ENCODE data around the gene IRF3. TPM values are rescaled to one million over a fixed set of nuclear protein-coding genes. Genes with fewer than 3 reads are reported as not detected.
A peak's percentile ranks its signal among the peaks of the same experiment; 100 is the strongest.
"Not testable (repeated sequence)": the region's sequence is repeated elsewhere in the genome, so short reads cannot be mapped to it uniquely, and the experiment has no call there.

Gene IRF3
- total and polyA plus RNA-seq, 4 donors, result 52.8 to 97.3 (median 81.5) TPM

- Histone ChIP-seq H3K27ac (ENCODE audit: low read depth in 1 of 2, low read length in 1 of 2) (no peak overlapping the region), H3K4me1 (ENCODE audit: control insufficient read depth in 5 of 5, insufficient read depth in 5 of 5, low read length in 5 of 5) (peaks cover 0 to 14% (median 5%) of the 10 kb centered on the region in 5 donors), H3K27me3 (ENCODE audit: control insufficient read depth in 3 of 3, insufficient read depth in 3 of 3, low read length in 2 of 3) (no peaks in the 10 kb centered on the region), H3K9me3 (ENCODE audit: control insufficient read depth in 4 of 4, insufficient read depth in 3 of 4, low read length in 3 of 4) (no peaks in the 10 kb centered on the region), H3K9ac (ENCODE audit: insufficient read depth in 1 of 2, low read length in 2 of 2) (no peak overlapping the region), H3K36me3 (ENCODE audit: control insufficient read depth in 4 of 4, insufficient read depth in 4 of 4, low read length in 4 of 4) (peaks cover 0 to 18% (median 11%) of the 10 kb centered on the region in 4 donors), H3K4me3 (no peak overlapping the region)
- DNase-seq, result no peak
- ATAC-seq (ENCODE audit: insufficient read depth, low FRiP score), result no peak
- WGBS, 2 donors, result 90 to 96% methylated on average over 9 of the region's 9 CpGs
- TF ChIP-seq, protein P1, sequence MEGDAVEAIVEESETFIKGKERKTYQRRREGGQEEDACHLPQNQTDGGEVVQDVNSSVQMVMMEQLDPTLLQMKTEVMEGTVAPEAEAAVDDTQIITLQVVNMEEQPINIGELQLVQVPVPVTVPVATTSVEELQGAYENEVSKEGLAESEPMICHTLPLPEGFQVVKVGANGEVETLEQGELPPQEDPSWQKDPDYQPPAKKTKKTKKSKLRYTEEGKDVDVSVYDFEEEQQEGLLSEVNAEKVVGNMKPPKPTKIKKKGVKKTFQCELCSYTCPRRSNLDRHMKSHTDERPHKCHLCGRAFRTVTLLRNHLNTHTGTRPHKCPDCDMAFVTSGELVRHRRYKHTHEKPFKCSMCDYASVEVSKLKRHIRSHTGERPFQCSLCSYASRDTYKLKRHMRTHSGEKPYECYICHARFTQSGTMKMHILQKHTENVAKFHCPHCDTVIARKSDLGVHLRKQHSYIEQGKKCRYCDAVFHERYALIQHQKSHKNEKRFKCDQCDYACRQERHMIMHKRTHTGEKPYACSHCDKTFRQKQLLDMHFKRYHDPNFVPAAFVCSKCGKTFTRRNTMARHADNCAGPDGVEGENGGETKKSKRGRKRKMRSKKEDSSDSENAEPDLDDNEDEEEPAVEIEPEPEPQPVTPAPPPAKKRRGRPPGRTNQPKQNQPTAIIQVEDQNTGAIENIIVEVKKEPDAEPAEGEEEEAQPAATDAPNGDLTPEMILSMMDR (IDR thresholded peaks at IDR 0.05; ENCODE audit: control extremely low read depth, extremely low read depth), result no peak
Measured at GRCh38 chr19:49629659-49630058, 36.0 kb downstream of the IRF3 start.

- peaks cover 6 to 27% (median 15%) of the 10 kb centered on the region in 4 donors for H3K36me3 ChIP-seq (ENCODE audit: control insufficient read depth in 4 of 4, insufficient read depth in 4 of 4, low read length in 4 of 4)
- no peak overlapping the region for H3K9ac ChIP-seq (ENCODE audit: insufficient read depth in 1 of 2, low read length in 2 of 2)
- no peak overlapping the region for H3K4me3 ChIP-seq
- TF ChIP-seq, protein P1 (IDR thresholded peaks at IDR 0.05; ENCODE audit: control extremely low read depth, extremely low read depth), result no peak
- H3K9me3 ChIP-seq (ENCODE audit: control insufficient read depth in 4 of 4, insufficient read depth in 3 of 4, low read length in 3 of 4), result no peaks in the 10 kb centered on the region
- H3K4me1 ChIP-seq (ENCODE audit: control insufficient read depth in 5 of 5, insufficient read depth in 5 of 5, low read length in 5 of 5), result peaks cover 0 to 6% (median 4%) of the 10 kb centered on the region in 5 donors
- ATAC-seq (ENCODE audit: insufficient read depth, low FRiP score) (no peak), DNase-seq (peak; percentile 40 to 63 (median 57))
- WGBS, 2 donors, result 70 to 83% methylated on average over 11 of the region's 11 CpGs
- H3K27me3 ChIP-seq (ENCODE audit: control insufficient read depth in 3 of 3, insufficient read depth in 3 of 3, low read length in 2 of 3), result no peaks in the 10 kb centered on the region
- H3K27ac ChIP-seq (ENCODE audit: low read depth in 1 of 2, low read length in 1 of 2), result no peak overlapping the region
Measured at GRCh38 chr19:49626226-49626625, 39.4 kb downstream of the IRF3 start.

- WGBS, 2 donors, result 84 to 85% methylated on average over 27 of the region's 27 CpGs
Measured at GRCh38 chr19:49624967-49625910, 40.4 kb downstream of the IRF3 start.

DNA sequence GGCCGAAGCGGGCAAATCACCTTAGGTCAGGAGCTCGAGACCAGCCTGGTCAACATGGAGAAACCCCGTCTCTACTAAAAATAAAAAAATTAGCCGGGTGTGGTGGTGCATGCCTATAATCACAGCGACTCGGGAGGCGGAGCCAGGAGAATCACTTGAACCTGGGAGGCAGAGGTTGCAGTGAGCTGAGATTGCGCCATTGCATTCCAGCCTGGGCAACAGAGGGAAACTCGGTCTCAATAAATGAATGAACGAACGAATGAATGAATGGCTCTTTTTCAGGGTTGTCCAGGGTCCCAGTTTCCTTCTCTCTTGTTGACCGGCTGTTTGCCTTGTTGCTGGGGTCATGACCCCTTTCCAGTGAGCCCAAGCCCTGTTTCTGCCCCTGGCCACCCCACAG is 47.8 kb downstream of the IRF3 start:
- H3K27me3 ChIP-seq (ENCODE audit: control insufficient read depth in 3 of 3, insufficient read depth in 3 of 3, low read length in 2 of 3); H3K4me3 ChIP-seq; ATAC-seq (ENCODE audit: insufficient read depth, low FRiP score); DNase-seq; H3K9ac ChIP-seq (ENCODE audit: insufficient read depth in 1 of 2, low read length in 2 of 2); H3K4me1 ChIP-seq (ENCODE audit: control insufficient read depth in 5 of 5, insufficient read depth in 5 of 5, low read length in 5 of 5); H3K9me3 ChIP-seq (ENCODE audit: control insufficient read depth in 4 of 4, insufficient read depth in 3 of 4, low read length in 3 of 4); H3K27ac ChIP-seq (ENCODE audit: low read depth in 1 of 2, low read length in 1 of 2): not testable (repeated sequence)
- WGBS, 2 donors, result 88 to 92% methylated on average over 13 of the region's 13 CpGs
- H3K36me3 ChIP-seq (ENCODE audit: control insufficient read depth in 4 of 4, insufficient read depth in 4 of 4, low read length in 4 of 4), result peaks cover 10 to 56% (median 41%) of the 10 kb centered on the region in 4 donors

More at GRCh38 chr19:49624967-49625910, 40.4 kb downstream of the IRF3 start:
- ATAC-seq (ENCODE audit: insufficient read depth, low FRiP score), result no peak
- Histone ChIP-seq H3K9ac (ENCODE audit: insufficient read depth in 1 of 2, low read length in 2 of 2) (no peak overlapping the region), H3K9me3 (ENCODE audit: control insufficient read depth in 4 of 4, insufficient read depth in 3 of 4, low read length in 3 of 4) (no peaks in the 10 kb centered on the region), H3K27me3 (ENCODE audit: control insufficient read depth in 3 of 3, insufficient read depth in 3 of 3, low read length in 2 of 3) (no peaks in the 10 kb centered on the region), H3K4me3 (no peak overlapping the region), H3K27ac (ENCODE audit: low read depth in 1 of 2, low read length in 1 of 2) (no peak overlapping the region), H3K36me3 (ENCODE audit: control insufficient read depth in 4 of 4, insufficient read depth in 4 of 4, low read length in 4 of 4) (peaks cover 8 to 33% (median 16%) of the 10 kb centered on the region in 4 donors), H3K4me1 (ENCODE audit: control insufficient read depth in 5 of 5, insufficient read depth in 5 of 5, low read length in 5 of 5) (peaks cover 0 to 4% (median 0%) of the 10 kb centered on the region in 5 donors)
- TF ChIP-seq, protein P1 (IDR thresholded peaks at IDR 0.05; ENCODE audit: control extremely low read depth, extremely low read depth), result no peak
- no peak for DNase-seq
